DMS53 (cell line): Measurements from ENCODE around the gene ZBTB46.

Experiments
- DNase-seq: peaks from one replicate; lab custom pipeline; 2025; lab: John Stamatoyannopoulos, UW

Gene ZBTB46

DNA sequence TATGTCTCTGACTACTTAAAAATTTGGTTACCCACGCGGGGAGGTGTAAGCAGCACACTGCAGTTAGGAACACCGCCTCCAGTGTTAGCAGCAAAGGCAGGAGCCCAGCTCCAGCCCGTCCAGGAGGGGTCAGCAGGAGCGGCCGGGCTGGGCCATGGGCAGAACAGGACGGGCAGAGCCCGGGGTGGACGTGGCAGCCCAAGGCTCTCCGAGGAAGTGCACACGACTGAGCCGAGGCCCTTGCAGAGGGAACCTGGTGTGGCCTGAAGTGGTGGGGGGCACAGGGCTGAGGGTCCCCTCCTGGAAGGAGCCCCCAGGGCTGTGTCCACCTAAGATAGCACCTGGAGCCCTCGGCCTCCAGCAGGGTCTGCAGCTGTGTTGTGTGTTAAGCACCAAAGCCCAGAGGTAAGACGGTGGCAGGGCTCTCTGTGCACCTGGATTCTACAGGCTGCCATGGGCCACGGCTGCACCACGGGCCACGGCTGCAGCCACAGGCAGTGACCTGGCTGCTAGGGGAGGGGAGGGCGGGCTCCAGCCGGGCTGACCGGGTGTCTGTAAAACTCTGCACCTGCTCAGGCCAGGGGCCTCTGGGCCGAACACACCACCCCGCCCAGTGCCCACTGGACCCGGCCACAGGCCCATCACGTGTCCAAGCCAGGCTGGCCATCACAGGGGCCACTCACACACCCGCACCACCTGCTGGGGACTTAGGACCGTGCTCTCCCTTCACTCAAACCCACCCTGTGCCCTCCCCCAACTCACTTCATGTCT, 84.9 kb downstream of the ZBTB46 start:
- DNase-seq, result no peak

DNA sequence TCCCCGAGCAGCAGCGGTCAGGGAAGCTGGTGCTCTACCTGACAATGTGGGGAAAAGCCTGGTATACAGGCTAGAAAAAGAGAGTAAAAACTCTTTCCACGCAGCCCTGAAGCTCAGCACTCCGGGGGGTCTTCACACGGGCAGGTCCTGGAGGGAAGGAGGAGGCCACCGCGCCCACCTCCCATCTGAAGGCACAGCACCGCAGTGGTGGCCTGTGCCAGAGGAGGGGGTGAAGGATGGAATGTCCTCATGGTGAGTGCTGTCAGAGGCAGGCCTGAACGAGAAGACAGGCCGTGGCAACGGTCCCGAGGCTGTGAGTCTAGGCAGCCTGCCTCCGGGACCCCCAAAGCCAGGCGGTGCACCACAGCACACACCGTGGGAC, 85.6 kb downstream of the ZBTB46 start:
- DNase-seq, result no peak

DNA sequence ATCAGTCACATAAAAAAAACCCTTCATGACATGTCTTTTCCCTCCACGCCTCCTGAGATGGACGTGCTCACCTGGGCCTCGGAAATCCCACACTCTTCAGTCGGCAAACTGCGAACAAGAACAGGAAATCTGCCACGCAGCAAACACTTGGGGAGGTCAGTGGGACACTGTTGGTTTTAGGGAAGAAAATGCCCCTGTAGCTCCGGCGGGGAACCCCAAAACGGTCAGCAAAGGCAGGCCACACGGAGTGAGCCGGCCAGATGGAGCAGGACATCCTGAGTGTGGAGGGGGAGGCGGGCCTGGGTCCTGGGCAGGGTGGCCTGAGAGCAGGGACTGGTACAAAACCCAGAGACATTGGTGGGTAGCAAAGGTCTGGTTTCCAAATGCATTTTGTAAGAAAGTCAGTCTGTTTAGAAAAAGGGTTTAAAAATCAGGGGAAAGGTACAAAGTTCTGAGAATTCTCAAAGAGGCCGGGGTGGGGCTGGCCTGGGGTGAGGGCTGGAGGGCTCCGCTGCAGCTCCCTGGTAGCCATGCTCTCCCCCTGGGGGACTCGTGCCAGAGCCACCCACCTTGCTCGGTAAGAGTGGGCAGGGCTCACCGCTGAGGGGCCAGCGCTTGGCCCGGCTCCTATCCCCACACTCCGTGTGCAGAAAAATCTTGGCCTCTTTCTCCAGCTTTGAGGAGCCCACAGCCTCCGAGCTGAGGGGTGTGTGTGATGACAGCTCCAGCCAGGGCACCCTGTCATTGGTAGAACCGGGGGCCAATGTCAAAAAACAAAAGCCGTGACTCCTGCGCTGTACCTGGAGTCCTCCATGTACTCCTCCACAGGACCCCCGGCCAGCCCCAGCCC, 86.3 kb downstream of the ZBTB46 start:
- DNase-seq, result no peak

DNA sequence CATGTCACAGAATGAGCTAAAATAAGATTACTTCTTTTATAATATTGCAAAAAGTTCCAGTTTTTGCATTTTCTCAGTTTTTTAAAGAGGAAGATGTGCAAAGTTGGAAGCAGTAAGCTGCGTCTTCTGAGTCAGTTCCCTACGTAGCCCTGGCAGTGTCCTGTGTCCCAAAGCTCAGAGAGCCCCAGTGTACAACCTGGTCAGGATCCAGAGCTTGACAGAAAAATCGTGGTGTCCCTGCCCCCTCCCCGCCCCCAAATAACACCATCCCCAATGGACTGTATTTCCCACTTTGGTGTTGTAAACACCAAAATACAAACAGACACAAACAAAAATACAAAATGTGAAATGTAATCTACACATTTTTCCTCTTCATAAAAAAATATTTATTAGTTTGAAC, 86.9 kb downstream of the ZBTB46 start:
- no peak for DNase-seq

DNA sequence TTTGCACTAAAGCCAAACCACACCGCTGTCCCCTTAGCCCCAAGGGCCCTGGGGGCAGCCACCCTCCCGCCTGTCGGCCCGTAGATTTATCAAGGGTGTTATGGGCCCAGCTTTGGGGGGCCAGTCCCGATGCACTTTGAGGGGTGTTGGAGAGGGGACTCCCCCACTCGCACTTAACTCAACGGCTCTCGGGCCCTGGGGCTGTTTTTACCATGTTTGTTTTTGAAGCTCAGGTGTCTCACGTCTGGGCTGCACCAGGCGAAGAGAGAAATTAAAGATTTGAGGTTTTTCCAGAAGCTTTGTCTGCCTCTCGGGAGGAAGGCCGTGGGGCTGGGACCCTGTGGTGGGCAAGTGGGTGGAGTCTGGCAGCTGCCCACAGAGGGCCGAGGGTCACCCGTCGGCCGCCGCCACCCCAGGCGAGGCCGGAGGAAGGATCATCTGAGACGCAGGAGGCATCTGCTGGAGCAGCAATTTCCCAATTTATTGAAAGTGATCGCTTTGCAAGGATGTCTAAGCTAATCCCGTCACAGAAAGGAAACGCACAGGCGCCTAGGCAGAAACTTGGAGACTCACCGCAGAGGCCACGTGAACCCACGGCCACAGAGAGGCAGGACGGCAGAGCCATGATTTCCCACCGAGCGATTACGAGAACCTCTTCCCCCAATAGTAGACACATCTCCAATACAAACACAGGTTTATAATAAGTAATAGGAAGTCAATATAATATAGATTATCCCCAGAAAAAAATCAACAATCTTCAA, 87.7 kb downstream of the ZBTB46 start:
- DNase-seq, result no peak

DNA sequence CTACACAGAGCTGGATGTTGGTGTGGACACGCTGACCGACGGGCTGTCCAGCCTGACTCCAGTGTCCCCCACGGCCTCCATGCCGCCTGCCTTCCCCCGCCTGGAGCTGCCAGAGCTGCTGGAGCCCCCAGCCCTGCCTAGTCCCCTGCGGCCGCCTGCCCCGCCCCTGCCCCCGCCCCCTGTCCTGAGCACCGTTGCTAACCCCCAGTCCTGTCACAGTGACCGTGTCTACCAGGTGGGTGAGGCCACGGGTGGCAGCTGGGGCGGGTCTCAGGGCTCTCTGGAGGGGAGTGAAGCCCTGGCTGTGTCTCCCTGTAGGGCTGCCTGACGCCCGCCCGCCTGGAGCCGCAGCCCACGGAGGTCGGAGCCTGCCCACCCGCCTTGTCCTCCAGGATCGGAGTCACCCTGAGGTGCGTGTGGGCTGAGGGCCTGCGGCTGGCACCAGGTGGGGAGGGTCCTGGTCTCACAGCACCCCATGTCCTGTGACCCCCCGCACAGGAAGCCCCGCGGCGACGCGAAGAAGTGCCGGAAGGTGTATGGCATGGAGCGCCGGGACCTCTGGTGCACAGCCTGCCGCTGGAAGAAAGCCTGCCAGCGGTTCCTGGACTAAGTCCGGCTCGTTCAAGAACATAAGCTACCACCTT, 88.6 kb downstream of the ZBTB46 start:
- DNase-seq, result no peak

DNA sequence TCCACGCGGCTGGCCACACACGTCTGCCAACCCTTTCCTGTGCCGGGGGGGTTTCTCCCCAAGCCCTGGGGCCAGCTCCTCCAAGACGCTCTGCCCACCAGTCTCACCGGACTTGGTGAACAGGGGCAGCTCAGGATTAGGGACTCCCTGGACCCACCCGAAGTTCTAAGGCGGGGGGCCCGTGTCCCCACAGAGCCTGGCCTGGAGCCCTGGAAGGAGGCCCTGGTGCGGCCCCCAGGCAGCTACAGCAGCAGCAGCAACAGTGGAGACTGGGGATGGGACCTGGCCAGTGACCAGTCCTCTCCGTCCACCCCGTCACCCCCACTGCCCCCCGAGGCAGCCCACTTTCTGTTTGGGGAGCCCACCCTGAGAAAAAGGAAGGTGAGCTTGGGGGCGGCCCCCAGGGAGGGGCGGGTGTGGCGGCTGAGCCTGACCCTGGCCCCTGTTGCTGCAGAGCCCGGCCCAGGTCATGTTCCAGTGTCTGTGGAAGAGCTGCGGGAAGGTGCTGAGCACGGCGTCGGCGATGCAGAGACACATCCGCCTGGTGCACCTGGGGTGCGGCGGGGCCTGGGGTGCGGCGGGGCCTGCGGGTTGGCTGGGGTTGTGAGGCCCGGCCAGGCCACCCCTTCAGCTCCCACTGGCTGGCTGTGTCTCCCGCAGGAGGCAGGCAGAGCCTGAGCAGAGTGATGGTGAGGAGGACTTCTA, 89.2 kb downstream of the ZBTB46 start:
- no peak for DNase-seq

DNA sequence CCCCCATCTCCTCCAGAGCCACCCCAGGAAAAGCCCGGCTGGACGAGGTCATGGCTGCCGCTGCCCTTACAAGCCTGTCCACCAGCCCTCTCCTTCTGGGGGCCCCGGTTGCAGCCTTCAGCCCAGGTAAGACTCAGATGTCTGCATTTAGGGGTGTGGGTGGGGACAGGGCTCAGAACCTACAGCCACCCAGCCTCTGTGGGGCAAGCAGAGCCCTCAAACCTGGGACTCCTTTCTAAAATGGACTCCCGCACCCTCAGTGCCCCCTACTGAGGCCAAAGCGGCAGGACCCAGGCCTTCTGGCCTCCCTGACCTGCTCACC, 89.7 kb downstream of the ZBTB46 start:
- DNase-seq, result no peak

DNA sequence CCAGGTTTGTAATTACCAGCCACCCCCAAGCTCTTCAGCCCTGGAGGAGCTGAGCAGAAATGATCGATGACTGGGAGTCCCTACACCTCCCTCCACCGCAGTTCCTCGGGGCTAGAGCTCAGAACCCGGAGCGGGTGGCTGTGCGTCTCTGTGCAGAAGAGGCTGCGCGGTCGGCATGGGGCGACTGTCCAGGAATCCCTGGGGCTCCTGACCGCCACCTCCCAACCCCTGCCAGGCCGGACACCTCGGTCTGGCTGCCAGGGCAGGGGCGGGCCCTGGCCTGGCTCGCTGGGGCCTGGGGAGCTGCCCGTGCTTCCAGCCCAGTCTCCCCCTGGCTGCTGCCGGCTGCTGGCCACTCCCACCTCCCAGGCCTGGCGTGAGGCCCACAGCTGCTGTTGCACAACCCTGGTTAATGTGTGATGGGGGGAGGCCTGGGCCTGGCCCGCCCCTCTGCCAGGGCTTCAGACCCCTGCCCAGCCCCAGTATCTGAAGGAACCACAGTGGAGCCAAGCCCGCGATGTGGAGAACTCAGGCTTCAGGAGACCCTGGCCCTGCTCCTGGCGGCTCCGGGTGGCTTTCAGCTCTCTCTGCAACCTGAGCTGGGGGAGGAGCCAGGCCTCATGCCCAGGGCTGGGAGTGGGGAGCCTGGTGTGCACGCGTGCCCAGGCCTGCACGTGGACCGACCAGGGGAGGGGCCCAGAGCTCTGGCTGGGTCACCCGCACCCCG, 90.3 kb downstream of the ZBTB46 start:
- DNase-seq, result peak; percentile 90

DNA sequence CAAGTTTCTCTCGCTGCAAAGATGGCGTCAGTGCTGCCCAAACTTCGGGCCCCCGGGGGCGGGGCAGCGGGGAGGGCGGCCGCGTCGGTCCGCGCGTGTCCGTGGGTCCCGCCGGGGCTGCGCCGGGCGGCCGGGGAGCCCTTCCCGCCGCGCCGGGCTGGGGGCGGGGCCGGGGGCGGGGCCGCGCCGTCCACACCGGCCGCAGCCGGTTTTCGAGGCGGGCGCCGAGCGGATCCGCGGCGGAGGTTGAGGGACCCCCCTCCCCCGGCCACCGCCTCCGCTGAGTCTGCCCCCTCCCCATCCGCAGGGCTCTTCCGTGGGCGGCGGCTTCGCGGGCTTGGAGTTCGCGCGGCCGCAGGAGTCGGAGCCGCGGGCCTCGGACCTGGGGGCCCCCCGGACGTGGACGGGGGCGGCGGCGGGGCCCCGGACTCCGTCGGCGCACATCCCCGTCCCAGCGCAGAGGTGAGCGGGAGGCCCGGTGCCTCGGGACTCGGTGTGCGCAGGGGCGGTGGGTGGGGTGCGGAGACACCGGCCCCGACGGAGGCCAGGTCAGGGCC, 90.9 kb downstream of the ZBTB46 start:
- peak; percentile 78 for DNase-seq

DNA sequence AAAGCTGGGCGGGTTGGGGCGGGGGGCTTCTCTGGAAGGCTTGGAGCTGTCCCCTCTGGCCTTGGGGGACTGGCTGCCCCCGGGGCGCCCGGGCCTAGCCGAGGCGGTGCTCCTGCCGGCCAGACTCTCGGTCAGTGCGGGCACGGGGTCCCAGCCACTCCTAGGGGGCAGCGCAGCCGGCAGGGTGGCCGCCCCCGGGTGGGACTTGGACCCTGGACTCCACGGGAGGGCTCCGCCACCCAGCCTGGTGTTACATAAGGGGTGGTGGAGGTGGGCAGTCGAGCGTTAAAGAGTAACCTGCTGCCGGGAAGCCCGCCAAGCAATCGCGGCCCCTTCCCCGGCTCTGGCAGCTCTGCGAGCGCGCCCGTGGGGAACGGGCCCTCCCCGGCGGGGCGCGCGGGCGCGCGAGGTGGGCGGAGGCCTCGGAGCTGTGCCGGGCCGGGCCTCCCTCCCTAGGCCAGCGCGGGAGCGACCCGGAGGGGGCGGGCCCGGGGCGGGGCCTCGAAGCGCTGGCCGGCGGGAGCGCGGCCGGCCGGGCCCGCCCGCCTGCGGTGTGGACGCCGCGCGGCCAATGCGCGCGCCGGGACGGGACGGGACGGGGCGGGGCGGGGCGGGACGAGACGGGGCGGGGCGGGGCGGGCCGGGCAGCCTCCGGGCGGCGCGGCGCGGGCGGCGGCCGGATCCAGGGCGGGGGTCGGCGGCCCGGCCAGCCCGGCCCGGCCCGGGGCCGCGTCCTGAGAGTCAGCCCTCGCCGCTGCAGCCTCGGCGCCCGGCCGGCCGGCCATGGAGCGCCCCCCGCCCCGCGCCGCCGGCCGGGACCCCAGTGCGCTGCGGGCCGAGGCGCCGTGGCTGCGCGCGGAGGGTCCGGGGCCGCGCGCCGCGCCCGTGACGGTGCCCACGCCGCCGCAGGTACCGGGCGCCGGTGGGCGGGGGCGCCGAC, 91.7 kb downstream of the ZBTB46 start, which contains the start of gene SLC2A4RG:
Gene SLC2A4RG, plus strand, starts transcription at position 647 of the 940 bp plus-strand sequence. Its CDS starts 137 bp downstream, at position 784.
- peak; percentile 94 for DNase-seq

DNA sequence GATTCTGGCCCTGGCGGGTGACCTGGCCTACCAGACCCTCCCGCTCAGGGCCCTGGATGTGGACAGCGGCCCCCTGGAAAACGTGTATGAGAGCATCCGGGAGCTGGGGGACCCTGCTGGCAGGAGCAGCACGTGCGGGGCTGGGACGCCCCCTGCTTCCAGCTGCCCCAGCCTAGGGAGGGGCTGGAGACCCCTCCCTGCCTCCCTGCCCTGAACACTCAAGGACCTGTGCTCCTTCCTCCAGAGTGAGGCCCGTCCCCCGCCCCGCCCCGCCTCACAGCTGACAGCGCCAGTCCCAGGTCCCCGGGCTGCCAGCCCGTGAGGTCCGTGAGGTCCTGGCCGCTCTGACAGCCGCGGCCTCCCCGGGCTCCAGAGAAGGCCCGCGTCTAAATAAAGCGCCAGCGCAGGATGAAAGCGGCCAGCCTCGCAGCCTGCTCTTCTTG, 92.4 kb downstream of the ZBTB46 start:
- DNase-seq, result peak; percentile 88

DNA sequence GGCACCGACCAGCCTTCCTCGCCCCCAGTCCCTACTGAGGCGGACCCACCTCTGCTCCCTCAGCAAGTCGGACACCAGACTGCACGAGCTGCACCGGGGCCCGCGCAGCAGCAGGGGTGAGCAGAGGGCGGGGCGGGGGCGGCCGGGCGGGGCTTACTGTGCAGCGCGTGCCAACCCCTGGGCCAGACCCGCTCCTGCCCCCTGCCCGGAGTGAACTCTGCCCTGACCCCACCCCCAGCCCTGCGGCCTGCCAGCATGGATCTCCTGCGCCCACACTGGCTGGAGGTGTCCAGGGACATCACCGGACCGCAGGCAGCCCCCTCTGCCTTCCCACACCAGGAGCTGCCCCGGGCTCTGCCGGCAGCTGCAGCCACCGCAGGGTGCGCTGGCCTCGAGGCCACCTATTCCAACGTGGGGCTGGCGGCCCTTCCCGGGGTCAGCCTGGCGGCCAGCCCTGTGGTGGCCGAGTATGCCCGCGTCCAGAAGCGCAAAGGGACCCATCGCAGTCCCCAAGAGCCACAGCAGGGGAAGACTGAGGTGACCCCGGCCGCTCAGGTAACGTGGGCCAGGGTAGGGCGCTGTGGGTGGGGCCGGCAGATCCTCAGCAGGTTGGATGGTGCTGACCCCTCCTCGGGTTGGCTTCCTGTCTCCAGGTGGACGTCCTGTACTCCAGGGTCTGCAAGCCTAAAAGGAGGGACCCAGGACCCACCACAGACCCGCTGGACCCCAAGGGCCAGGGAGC, 92.9 kb downstream of the ZBTB46 start:
- peak; percentile 72 for DNase-seq

DNA sequence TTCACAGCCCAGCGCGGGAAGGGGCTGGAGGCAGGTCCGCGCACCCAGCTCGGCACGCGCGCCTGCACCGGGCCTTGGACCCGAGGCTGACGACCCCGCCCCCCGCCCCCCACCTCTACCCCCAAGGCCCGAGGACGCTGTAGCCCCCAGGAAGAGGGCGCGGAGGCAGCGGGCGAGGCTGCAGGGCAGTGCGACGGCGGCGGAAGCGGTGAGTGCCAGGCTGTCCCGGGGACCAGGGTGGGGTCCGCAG, 93.4 kb downstream of the ZBTB46 start:
- no peak for DNase-seq

DNA sequence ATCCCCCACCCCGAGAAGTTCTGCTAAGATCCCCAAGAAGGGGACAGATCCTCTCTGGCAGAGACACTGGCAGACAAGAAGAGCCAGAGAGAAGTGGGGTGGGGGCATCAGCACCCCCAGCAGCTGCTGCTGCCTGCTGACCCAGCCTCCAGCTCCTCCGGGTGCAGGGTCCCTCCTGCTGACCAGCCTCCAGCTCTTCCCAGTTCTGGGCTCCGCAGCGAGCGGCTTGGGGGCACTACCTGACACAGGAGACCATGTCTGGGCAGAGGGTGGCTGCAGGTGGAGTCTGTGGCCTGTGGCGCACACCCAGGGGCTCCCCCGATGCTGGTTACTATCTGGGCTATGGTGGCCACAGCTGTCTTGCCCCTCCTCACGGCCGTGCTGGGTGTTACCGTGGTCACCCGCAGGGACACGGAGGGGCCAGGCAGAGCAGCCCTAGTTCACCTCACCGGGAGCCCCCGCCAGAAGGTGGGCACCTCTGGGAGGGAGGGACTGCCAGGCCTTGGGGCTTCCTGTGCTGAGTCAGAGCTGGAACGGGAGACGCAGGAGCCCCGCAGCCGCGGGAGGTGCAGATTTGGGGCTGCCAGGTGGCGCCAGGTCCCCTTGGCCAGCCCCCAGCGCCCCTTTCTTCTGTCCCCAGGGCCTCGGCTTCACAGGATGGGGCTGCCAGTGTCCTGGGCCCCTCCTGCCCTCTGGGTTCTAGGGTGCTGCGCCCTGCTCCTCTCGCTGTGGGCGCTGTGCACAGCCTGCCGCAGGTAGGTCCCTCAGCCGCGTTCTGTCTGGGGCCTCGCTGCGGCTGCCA, 94.0 kb downstream of the ZBTB46 start:
- peak; percentile 77 for DNase-seq

DNA sequence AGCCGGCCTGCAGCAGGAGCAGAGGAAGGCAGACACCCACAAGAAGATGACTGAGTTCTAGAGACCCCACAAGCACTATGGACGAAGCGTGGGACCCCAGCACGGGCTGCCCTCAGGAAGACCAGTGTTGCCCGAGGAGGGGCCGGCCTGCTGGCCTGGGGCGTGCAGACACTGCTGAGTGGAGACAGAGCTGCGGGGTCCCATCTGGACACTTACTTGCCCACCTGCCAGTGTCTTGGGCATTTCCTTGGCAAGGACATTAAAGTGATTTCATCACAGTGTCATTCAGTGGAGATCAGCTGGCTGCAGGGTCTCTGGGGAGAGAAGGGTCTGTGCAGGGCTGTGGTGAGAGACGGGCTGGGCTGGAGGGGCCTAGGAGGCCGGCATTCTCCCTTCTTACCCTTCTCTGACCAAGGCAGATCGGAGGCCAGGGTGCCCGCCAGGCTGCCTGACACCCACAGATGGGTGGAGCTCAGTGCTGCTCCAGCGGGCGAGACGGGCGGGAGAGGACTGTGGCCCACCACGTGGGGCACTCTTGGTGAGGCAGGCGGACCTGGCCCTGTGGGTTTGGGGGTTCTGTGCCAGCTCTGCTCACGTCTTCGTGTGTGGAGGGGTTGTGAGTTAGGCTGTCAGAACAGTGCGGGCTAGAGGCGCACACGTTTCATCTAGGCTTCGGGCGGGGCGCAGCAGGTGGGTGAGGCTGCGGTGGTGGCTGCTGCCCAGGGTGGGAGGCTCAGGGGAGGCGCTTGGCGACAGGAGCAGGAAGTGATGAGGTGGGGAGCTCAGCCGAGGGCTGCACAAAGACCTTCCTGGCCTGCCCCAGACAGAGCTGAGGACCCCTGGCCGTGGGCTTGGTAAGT, 95.0 kb downstream of the ZBTB46 start, which contains the start of gene LIME1:
Gene LIME1, plus strand, starts transcription at position 806 of the 860 bp plus-strand sequence. CDS start 886 bp downstream, outside the sequence.
- DNase-seq, result no peak
